H1 (cell line): ENCODE results near the gene RTF2. TPM values are rescaled to one million over a fixed set of nuclear protein-coding genes. Genes with fewer than 3 reads are reported as not detected.

Experiments
- SIRT6 ChIP-seq: IDR thresholded peaks from one replicate; pipeline ENCODE4 v1.7.1; 2012; ENCODE audit warnings: low read length, inconsistent platforms
- polyA plus RNA-seq, 7 experiments: library from polyadenylated mRNA; depleted of rRNA in 3 of 7; stranded (reverse) in 5 of 7; unstranded in 2 of 7; fragments of >200 nt in 5 of 7; fragments of 200-250 nt in 2 of 7; gene quantifications; 1 replicate in 5 of 7; 2 replicates in 1 of 7; 4 replicates in 1 of 7; pipeline versions ENCODE4 v1.2.1 to v1.2.3, GENCODE V29; 2011 to 2013; ENCODE audit warnings: missing spikeins in 2 of 7, mixed read lengths in 2 of 7
- total RNA-seq: library from RNA; stranded (reverse); fragmentation: NEBNext Ultra II Directional; extraction: Animal tissue kit (Norgen Biotek cat#: 25700); gene quantifications from 2 replicates; pipeline ENCODE4 v1.2.1, GENCODE V29; 2021

RTF2 gene
- total and polyA plus RNA-seq, 2 of the 8 experiments (the other 6 are each of a cell fraction or from before 2014, with no cell fraction given), result 33.9 to 51.2 TPM

DNA sequence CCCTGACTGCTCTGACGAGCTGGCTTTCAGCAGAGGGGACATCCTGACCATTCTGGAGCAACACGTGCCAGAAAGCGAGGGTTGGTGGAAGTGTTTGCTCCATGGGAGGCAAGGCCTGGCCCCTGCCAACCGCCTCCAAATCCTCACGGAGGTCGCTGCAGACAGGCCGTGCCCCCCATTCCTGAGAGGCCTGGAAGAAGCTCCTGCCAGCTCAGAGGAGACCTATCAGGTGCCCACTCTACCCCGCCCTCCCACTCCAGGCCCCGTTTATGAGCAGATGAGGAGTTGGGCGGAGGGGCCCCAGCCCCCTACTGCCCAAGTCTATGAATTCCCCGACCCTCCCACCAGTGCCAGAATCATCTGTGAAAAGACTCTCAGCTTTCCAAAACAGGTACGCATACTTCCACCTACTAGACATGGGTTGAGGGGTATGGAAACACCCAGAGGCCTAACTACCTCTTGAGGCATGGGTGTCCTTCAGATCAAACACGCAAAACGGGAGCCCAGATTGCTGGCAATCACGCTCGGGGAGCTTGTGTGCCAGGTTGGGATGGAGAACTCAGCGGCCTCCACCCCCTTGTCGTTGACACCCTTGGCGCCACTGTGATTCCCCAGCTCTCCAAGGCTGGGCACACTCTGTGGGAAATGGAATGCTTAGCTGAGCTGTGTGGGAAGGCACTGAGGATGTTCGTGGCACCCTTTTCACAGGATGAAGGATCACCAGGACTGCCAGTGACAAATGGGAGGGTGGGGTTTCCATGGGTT is 31.0 kb upstream of the RTF2 start (continued):
- TF ChIP-seq SIRT6, result no peak
- TF ChIP-seq, all 59 proteins: peak for 0
